HG03025 (cell line): ENCODE measurements around the gene MMP15.

Experiments
- ATAC-seq: cut with Tn5 transposase; IDR thresholded peaks from one replicate; pipeline ENCODE4 v1.9.1; 2021; ENCODE audit warnings: mild to moderate bottlenecking, moderate library complexity; ENCODE audit not compliant: unreplicated experiment, low FRiP score

MMP15 gene

DNA sequence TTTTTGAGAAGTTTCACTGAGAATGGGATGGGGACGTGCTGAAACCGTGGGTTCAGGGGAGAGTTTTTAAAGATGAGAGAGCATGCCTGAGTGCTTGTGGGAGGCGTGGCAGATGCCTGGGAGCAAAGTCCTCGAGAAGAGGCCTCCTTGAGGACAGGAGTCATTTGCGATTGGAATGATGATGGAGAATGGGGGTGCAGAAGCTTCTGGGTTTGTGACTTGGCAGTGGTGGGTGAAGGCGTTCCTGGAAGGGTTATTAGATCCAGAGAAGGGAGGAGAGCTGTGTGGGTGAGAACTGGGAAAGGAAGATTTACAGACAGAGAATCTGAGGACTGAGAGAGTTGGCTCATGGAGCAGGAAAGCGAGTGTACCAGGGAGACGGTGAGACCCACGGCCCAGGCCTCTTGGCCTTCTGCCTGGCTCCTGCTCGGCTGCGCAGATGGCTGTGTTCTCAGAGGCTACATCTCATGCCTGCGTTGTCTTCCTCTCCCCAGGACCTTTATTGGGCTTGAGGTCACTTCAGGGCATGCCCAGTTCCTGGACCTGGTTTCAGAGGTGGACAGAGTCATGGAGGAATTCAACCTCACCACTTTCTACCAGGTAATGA is 8.6 kb upstream of the MMP15 start:
- no peak for ATAC-seq

DNA sequence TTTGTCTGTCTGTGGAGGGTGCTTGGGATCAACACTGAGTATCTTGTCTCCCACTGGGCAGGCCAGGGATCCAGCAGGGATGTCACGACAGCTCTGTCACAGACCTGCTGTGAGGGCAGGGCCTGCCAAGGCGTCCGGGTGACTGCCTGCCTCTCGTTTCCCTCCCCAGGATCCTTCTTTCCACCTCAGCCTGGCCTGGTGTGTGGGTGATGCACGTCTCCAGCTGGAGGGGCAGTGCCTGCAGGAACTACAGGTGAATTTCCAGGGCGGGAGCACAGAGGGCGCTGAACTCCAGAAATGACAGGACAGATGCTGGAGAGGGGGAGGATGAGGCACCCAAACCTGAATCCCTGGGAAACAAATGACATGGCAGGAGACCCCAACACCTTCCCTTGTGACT is 6.8 kb upstream of the MMP15 start:
- no peak for ATAC-seq

- ATAC-seq, result no peak
Measured at GRCh38 chr16:58019866-58020538, 5.6 kb upstream of the MMP15 start.

GRCh38 chr16:58020628-58021521 is 4.7 kb upstream of the MMP15 start:
- no peak for ATAC-seq

- no peak for ATAC-seq
Measured at GRCh38 chr16:58021661-58022551, 3.6 kb upstream of the MMP15 start.

DNA sequence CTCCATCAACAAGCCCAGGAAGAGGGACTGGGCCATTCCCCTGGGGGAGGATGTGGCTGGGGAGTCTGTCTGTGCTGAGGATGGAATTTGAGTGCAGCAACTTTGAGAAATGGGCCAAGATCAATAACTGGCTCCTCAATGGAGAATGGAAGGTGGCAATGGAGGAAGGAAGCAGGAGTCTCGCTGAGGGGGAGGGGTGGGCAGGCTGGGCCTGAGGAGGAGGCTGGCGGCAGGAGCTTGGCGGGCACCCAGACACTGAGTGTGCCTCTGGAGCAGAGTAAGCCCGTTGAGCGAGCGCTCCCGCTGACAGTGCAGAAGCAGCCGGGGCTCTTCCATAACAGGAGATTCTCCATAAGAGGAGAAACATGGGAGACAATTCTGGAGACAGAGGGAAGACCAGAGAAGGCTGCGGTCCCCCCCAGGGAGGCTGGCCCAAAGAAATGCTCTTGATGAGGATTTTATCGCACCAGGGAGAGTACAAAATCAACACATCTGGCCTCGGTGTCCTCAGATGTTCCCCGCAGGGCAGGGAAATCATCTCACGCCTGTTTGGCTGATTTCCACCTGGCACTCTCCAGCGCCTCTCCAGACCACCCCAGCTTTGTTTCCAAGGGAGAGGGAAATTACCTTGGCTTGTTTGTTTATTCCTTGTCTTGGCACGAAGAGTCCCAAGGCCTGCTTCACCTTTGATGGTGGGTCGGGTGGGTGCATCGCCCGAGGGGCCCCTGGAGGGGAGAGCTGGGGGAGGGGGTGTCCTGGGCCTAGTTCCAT is 2.8 kb upstream of the MMP15 start:
- no peak for ATAC-seq

DNA sequence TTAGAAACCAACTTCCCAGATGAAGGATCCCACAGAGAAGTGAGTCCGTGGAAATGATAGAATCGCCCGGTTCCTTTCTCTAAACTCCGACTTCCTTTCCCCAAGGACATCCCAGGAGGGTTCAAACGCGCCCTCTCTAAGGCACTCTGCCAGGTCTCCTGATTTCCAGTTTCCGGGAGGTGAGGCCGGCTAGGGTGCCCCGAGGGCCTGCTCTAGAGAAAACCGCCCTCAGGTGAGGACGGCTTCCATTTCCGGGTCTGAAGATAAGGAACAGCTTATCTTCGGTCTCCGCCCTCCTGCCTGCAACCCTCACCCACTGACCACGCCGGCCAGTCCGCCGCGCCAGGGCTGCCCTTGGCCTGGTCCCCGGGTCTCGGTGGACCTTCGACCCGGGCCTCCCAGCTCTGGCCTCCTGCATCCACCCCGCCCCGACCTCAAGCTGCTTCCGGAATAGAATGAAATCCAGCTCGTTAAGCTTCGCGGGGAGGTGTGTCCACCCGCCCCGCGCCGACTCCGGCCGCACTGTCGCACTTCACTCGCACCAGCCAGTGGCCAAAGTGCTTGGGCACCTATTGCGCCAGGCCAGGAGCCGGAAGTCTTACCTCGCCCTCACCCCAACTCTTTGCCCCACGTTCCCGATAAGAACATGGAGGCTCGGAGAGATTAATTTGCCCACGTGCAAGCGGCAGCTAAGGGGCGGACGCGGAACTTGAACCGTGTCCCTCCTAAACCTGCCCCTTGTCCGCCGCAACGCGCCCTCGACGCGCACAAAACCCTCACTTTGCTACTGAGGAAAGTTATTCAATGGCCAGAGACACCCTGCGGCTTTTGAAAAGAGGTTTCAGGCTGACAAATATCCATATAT is 836 bp upstream of the MMP15 start:
- ATAC-seq, result no peak

DNA sequence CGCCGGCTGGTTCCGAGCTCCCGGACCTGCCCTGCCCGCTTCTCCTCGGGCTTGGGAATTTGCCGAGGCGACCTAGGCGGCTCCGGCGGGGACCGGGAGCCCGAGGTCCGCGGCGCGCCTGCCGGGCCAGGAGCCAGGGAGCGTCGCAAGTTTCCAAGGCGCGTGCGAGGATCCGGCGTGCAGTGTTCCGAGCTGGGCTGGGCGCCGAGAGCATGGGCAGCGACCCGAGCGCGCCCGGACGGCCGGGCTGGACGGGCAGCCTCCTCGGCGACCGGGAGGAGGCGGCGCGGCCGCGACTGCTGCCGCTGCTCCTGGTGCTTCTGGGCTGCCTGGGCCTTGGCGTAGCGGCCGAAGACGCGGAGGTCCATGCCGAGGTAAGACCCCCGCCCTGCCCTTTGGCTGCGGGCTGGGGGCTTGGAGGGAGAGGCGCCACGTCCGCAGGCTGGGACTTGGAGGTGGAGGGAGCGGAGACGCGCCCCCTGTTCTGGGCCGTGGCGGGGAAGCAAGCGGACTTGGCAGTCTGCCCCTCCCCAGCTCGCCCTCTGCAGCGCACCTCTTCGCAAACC is 668 bp downstream of the MMP15 start:
- ATAC-seq, result no peak

DNA sequence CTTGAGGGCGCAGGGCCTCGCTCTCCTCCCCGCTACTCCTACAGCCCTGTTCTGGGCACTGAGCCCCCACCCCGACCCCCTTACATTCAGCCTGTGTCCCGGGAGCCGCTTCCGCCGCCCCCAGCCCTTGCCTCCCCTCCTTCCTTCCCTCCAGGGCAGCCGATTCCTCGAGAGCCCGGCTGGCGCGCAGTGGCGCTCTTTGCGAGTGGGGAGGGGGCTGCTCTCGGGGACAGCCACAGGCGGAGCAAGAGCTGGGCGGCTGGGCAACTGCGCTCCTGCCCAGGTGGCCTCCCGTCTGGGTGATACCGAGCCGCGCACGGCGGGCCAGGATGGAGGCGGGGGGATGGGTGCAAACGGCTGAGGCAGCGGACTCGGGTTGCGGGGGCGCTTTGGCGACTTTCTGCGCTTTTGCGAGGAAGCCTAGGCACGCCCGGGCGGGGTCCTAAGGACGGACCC is 1.2 kb downstream of the MMP15 start:
- ATAC-seq, result no peak

GRCh38 chr16:58027161-58027915 is 1.8 kb downstream of the MMP15 start:
- no peak for ATAC-seq

- ATAC-seq, result no peak
Measured at GRCh38 chr16:58027916-58028455, 2.4 kb downstream of the MMP15 start.

DNA sequence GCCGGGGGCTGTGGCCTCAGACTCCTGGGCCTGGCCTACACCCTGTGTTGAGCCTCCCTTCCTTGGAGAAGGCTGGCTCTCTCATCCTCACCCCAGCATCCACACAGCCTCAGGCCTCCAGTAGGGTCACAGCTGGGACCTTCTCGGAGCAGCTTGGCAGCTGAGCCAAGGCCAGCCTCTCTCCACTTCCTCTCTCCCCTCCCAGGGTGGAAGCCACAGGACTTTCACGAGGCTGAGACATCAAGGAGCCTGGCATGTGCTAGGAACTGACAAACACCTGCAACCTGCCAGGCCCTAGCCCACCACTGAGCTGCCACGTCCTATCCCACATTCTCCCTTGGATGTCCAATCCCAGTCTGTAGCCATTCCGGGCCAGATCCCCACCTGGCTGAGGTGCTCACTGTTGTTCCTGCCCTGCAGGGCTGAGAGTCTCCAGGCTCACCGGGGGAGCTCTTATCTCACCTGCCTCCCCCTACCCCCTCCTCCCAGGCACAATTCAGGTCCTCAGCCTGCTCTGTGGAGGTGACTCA is 3.1 kb downstream of the MMP15 start:
- no peak for ATAC-seq

DNA sequence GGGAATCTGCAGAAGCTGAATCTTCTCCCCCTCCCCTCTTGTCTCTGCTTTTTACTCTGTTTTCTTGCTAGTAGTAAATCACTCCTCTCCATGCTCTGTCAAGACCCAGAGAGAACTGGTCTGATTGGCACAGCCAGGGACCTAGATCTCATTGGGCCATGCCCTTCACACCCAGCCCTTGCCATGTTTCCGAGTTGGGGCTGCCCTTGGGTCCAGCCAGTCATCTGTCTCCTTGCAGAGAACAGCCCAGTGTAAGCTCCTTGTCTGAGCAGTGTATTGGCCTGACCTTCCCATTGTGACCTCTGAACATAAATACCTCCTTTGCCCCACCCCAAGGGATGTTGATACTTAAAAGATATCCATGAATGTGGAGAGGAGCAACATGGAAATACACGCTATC is 3.9 kb downstream of the MMP15 start:
- no peak for ATAC-seq

DNA sequence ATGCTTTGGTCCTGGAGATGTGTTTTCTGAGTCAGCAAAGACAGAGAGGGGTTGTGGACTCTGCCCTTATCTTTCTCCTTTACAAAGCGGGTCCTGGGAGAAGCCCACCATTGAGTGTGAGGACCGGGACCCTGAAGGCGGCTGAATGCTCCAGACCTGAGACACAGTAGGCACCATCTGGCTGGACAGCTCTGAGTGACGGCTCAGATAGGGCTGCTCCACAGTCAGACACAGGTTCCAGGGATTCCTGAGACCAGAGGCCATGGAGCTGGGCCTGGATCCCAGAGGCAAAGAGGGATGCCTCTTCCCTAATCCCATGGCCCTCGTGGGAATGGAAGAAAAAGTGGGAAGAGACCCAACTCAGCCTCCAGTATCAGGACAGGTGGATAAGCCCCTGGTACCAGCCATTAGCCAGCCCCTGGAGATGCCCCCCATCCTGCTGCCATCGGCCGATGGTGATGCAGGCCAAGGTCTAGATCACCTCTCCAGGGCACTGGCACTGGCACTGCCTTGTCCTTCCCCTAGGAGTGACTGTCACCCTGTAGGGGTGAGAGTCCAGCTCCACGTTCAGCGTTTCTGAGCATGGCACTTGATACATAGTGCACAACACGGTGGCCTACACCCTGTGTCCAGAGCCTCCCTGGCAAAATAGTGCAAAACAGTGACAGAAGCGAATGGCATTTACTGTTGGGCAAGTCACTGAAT is 4.7 kb downstream of the MMP15 start:
- no peak for ATAC-seq

DNA sequence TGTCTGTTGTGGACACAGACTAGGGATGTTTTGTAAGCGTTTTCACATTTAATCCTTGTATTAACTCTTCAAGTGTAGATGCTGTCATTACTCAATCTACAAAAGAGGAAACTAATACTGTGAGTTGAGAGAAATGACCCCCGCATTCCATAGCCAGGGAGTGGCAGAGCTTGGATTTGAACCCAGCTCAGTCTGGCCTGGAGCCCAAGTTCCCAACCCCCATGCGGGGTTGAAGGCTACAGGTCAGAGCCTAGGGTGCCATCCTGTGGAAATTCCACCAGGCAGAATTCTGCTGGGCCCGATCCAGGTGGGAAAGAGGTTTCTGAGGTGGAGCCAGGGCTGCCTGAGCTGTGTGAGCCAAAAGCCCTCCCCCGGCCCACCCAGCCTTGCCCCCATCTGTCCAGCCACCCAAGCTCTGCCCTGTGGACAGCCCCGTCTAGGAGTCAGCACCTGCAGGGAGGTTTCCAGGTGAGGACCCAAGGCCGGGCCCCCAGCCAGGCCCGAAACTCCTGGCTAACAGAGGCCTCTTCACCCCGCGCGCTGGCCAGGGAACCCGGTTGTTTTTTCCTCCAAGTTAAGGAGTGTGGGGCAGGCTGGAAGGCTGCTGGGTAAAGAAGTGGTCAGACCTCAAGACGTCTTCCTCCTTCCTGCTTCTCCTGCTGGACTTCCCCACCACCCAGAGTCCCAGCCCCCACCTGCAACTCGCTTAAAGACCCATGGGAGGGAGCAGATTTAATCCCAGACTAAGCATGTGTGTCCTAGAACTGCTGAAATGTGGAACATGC is 5.7 kb downstream of the MMP15 start:
- no peak for ATAC-seq
